Right lobe of liver (tissue), 6 donors: ENCODE results near the gene NDUFS2. TPM values are rescaled to one million over a fixed set of nuclear protein-coding genes. Genes with fewer than 3 reads are reported as not detected.

Source experiments
- ATAC-seq, 4 donors: fragments of 200-7000 bp; cut with Tn5 transposase; one replicate each; pipeline ENCODE4 v1.9.1; 2020; ENCODE audit warnings: mild to moderate bottlenecking in 4 of 4, moderate library complexity in 4 of 4
- DNase-seq, 3 donors: peaks; one replicate each; pipeline ENCODE4 v3.0.0-alpha.2; 2020
- H3K27ac ChIP-seq, 3 donors: fragments of 200-600 bp; one replicate each; pipeline ENCODE4 v1.8.0; 2022
- H3K27me3 ChIP-seq, 2 donors: fragments of 200-600 bp; one replicate each; pipeline ENCODE4 v1.8.0; 2022
- H3K36me3 ChIP-seq, 4 donors: fragments of 200-600 bp; sonication (generic) in 1 of 4; one replicate each; pipeline versions ENCODE4 v1.5.1 to v1.8.0; 2017 to 2022; ENCODE audit warnings: control low read depth in 1 of 4
- H3K4me1 ChIP-seq, 4 donors: fragments of 200-600 bp; sonication (generic) in 1 of 4; one replicate each; pipeline versions ENCODE4 v1.5.1 to v1.8.0; 2017 to 2022; ENCODE audit warnings: control low read depth in 1 of 4
- H3K4me3 ChIP-seq, 3 donors: fragments of 200-600 bp; one replicate each; pipeline ENCODE4 v1.8.0; 2022
- H3K9me3 ChIP-seq, 4 donors: fragments of 200-600 bp; sonication (generic) in 1 of 4; one replicate each; pipeline versions ENCODE4 v1.5.1 to v1.8.0; 2017 to 2022; ENCODE audit warnings: control low read depth in 1 of 4
- CTCF ChIP-seq, 4 donors: fragments of 200-600 bp in 3 of 4; fragments of 450-650 bp in 1 of 4; IDR thresholded peaks; one replicate each; pipeline versions ENCODE4 v1.5.1 to v1.8.0; 2016 to 2022; ENCODE audit warnings: antibody characterized with exemption in 4 of 4, mild to moderate bottlenecking in 2 of 4
- POLR2A ChIP-seq: fragments of 450-650 bp; IDR thresholded peaks from one replicate; pipeline ENCODE4 v1.6.1; 2017; ENCODE audit warnings: antibody characterized with exemption, mild to moderate bottlenecking
- WGBS: methylation state at CpG from one replicate; pipeline ENCODE4 v1.1.6; 2018; ENCODE audit warnings: low coverage, low lambda C conversion rate; ENCODE audit not compliant: insufficient coverage; ENCODE audit errors: missing lambda C conversion rate; 5-methylcytosine and 5-hydroxymethylcytosine counted together
- intact Hi-C, 2 donors: fragments of 100-400 bp; cut with DNase I; formaldehyde crosslinking; loops; one replicate each; pipeline versions ENCODE4 v1.11.2 to v1.14.1; 2022
- total RNA-seq, 6 experiments: library from RNA; depleted of rRNA in 2 of 6; stranded (reverse); fragments of >200 nt in 2 of 6; fragmentation: NEBNext Ultra II Directional in 3 of 6; extraction: Animal tissue kit (Norgen Biotek cat#: 25700) in 3 of 6; gene quantifications; one replicate each; pipeline versions ENCODE4 v1.1.0 to v1.2.4, GENCODE V29; 2016 to 2023
- donor health status: DM: no; HTN: yes; CAD: no.
- donor health status: DM: no; HTN: no; CAD: no.
- donor health status: DM: no; HTN: no; CAD: no.
- donor health status: DM: no; HTN: yes; CAD: no.
- donor health status: DM: no; HTN: yes; CAD: no.

Gene NDUFS2
- total RNA-seq, 6 experiments from 2014 or later = 91.1 to 157 (median 107) TPM

GRCh38 chr1:161215076-161215475 is 12.9 kb downstream of the NDUFS2 start, which contains the start of gene FCER1G:
Gene FCER1G (plus strand): TSS chr1:161215295. CDS start chr1:161215322, 27 bp downstream.
- Histone ChIP-seq H3K36me3 (peaks cover 0 to 45% (median 23%) of the 10 kb centered on the region in 4 donors), H3K4me1 (peaks cover 0 to 42% (median 5%) of the 10 kb centered on the region in 4 donors), H3K4me3 (peak within 1 kb of the TSS; percentile 14 to 38 (median 21)), H3K27me3 (no peaks in the 10 kb centered on the region), H3K27ac (peak within 1 kb of the TSS; percentile 30 to 79 (median 63)), H3K9me3 (no peaks in the 10 kb centered on the region)
- ATAC-seq = peak; percentile 5 to 57 (median 26)
- intact Hi-C loops = no loop called here
- peak in 2 of 3 donors; percentile 67 to 76 for DNase-seq
- TF ChIP-seq CTCF (IDR thresholded peaks at IDR 0.05) (no peak), POLR2A (peak; percentile 66)
- WGBS = 54% methylated on average over 6 of the region's 10 CpGs

- no peaks in the 10 kb centered on the region for H3K9me3 ChIP-seq
- DNase-seq (no peak), ATAC-seq (peak; percentile 43 to 66 (median 60))
- TF ChIP-seq CTCF (IDR thresholded peaks at IDR 0.05) (no peak), POLR2A (peak; percentile 76)
- 3% methylated on average over 4 of the region's 7 CpGs for WGBS
- intact Hi-C loops = no loop called here
- no peaks in the 10 kb centered on the region for H3K27me3 ChIP-seq
- H3K27ac ChIP-seq = peak overlapping the region; percentile 66 to 93 (median 90)
- peaks cover 0 to 26% (median 13%) of the 10 kb centered on the region in 4 donors for H3K36me3 ChIP-seq
- H3K4me3 ChIP-seq = peak overlapping the region in 2 of 3 donors; percentile 3 to 31
- H3K4me1 ChIP-seq = peaks cover 0 to 51% (median 8%) of the 10 kb centered on the region in 4 donors
Measured at GRCh38 chr1:161216945-161217712, 15.0 kb downstream of the NDUFS2 start.

- peak overlapping the region in 1 of 3 donors; percentile 31 for H3K4me3 ChIP-seq
- no peak for DNase-seq
- WGBS = 50% methylated on average over 3 of the region's 6 CpGs
Measured at GRCh38 chr1:161217831-161218230, 15.7 kb downstream of the NDUFS2 start.

GRCh38 chr1:161218301-161219077 is 16.3 kb downstream of the NDUFS2 start:
- peaks cover 0 to 13% (median 4%) of the 10 kb centered on the region in 4 donors for H3K36me3 ChIP-seq

More at GRCh38 chr1:161217831-161218230, 15.7 kb downstream of the NDUFS2 start:
- no peaks in the 10 kb centered on the region for H3K9me3 ChIP-seq
- peaks cover 0 to 51% (median 8%) of the 10 kb centered on the region in 4 donors for H3K4me1 ChIP-seq
- peak overlapping the region; percentile 66 to 93 (median 90) for H3K27ac ChIP-seq
- ATAC-seq = no peak
- H3K27me3 ChIP-seq = no peaks in the 10 kb centered on the region
- intact Hi-C loops = no loop called here
- H3K36me3 ChIP-seq = peaks cover 0 to 19% (median 11%) of the 10 kb centered on the region in 4 donors
- no peak for TF ChIP-seq POLR2A

More at GRCh38 chr1:161218301-161219077, 16.3 kb downstream of the NDUFS2 start:
- DNase-seq = no peak
- intact Hi-C loops = no loop called here
- peak in 2 of 4 donors; percentile 0 to 11 for ATAC-seq
- H3K27ac ChIP-seq = peak overlapping the region; percentile 6 to 93 (median 90)
- no peaks in the 10 kb centered on the region for H3K27me3 ChIP-seq
- TF ChIP-seq CTCF (IDR thresholded peaks at IDR 0.05) = no peak
- peak; percentile 11 for TF ChIP-seq POLR2A
- H3K4me1 ChIP-seq = peaks cover 0 to 53% (median 8%) of the 10 kb centered on the region in 4 donors
- WGBS = 24% methylated on average over 3 of the region's 8 CpGs
- H3K9me3 ChIP-seq = no peaks in the 10 kb centered on the region
- H3K4me3 ChIP-seq = no peak overlapping the region
